Ishikawa (cell line): ENCODE data around the gene CABP4.

Experiments used
- CEBPB ChIP-seq: IDR thresholded peaks from 2 replicates; pipeline ENCODE4 v1.6.1; 2012
- CREB1 ChIP-seq: IDR thresholded peaks from 2 replicates; pipeline ENCODE4 v1.6.1; 2012; ENCODE audit warnings: low read depth
- EGR1 ChIP-seq: IDR thresholded peaks from 2 replicates; pipeline ENCODE4 v1.6.1; 2012
- EP300 ChIP-seq: IDR thresholded peaks from 2 replicates; pipeline ENCODE4 v1.6.1; 2012; ENCODE audit warnings: borderline replicate concordance
- FOXM1 ChIP-seq: IDR thresholded peaks from 2 replicates; pipeline ENCODE4 v1.6.1; 2012; ENCODE audit warnings: low read depth, borderline replicate concordance
- NFIC ChIP-seq: IDR thresholded peaks from 2 replicates; pipeline ENCODE4 v1.6.1; 2012
- RAD21 ChIP-seq: IDR thresholded peaks from 2 replicates; pipeline ENCODE4 v1.6.1; 2012; ENCODE audit warnings: low read depth
- TAF1 ChIP-seq: IDR thresholded peaks from 2 replicates; pipeline ENCODE4 v1.6.1; 2012; ENCODE audit warnings: low read depth, mild to moderate bottlenecking
- TCF12 ChIP-seq: IDR thresholded peaks from 2 replicates; pipeline ENCODE4 v1.6.1; 2012; ENCODE audit warnings: low read depth
- TEAD4 ChIP-seq: IDR thresholded peaks from 2 replicates; pipeline ENCODE4 v1.6.1; 2012
- YY1 ChIP-seq: IDR thresholded peaks from 2 replicates; pipeline ENCODE4 v1.6.1; 2012; ENCODE audit warnings: low read depth
- ZBTB7A ChIP-seq: IDR thresholded peaks from 2 replicates; pipeline ENCODE4 v1.6.1; 2012; ENCODE audit warnings: low read depth
- TF ChIP-seq, protein P1 (sequence below): IDR thresholded peaks from 2 replicates; pipeline ENCODE4 v1.6.1; 2012
- TF ChIP-seq, protein P2 (sequence below): IDR thresholded peaks from 2 replicates; pipeline ENCODE4 v1.6.1; 2012; ENCODE audit warnings: low read depth, mild to moderate bottlenecking
- TF ChIP-seq, protein P3 (sequence below): IDR thresholded peaks from 2 replicates; pipeline ENCODE4 v1.6.1; 2012

CABP4 gene

DNA sequence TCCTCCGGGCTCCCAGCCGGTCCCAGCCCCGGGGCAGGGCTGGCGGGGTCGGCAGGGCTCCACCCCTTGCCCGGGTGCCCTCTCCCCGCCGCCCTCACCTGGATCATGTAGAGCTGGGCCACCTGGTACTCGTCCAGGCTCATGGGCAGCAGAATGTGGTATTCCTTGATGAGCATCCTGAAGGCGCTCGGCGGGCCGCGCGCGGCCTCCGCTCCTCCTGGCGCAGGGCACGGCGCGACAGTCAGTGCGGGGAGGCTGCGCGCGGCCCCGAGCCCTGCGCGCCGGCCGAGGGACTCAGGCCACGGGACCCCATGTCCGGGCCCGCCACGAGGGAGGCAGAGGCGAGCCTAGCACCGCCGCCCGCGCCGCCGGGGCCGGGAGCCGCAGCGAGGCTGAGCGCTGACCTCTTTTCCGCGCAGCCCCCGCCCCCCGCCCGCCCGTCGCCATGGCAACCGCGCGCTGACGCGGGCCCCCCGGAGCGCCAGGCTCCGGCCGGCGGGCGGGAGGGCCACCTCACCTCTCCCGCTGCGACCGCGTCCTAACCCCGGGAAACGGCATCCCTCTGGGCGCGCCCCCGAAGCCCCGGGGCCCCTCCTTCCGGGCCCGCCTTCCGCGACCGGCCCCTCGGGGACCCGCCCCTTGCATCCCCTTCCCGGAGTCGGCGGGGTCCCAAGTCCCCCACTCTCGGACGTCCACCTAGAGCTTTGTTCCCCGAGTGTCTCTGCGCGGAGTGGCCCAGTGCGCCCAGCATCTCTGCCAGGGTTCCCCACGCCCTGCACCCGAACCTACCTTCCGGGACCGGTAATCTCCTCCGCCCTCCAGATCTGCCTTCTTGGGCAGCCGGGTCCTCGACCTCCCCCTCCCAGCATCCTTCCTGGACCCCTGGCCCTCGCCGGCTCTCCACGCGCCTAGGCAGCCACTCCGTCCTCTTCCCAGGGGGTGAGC lies 49.1 kb downstream of the CABP4 start:
- no peak for TF ChIP-seq CREB1
- TF ChIP-seq RAD21: no peak
- peak; percentile 75; the same call in 1 of the 2 replicates for TF ChIP-seq ZBTB7A
- no peak for TF ChIP-seq NFIC
- TF ChIP-seq, protein P1, sequence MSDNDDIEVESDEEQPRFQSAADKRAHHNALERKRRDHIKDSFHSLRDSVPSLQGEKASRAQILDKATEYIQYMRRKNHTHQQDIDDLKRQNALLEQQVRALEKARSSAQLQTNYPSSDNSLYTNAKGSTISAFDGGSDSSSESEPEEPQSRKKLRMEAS: no peak
- peak; percentile 5; the same call in 1 of the 2 replicates for TF ChIP-seq TCF12

DNA sequence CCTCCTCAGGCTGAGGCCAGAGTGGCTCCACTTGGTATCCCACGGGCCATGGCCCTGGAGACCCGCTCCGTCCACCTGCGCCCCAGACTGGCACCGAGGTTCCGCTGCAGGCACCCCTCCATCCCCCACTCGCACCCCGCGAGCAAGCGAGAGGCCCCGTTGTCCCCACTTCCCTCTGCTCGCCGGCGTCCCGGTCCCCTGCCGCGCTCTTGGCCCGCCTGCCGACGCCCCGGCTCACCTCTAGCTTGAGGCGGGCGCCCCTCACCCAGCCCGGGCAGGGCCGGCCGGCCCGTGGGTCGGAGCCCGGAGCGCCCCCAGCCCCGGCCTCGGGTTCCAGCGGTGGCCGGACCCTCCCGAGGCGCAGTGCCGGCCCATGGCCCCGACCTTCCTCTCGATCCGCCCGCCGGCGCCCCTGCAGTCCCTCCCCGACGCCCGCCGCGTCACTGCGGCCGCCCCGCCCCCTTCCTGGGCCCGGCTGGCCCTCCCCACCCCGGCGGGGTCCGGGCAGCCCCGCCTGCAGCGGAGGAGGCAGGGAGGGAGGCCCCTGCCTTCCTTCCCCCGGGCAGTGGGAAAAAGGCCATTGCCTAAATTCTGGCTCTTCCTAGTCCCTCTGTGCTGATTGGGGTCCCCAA lies 49.9 kb downstream of the CABP4 start, which contains the start of gene PITPNM1:
Gene PITPNM1, minus strand, starts transcription at position 414 of the 632 bp plus-strand sequence. CDS start 1,183 bp downstream, outside the sequence.
- TF ChIP-seq, protein P2, sequence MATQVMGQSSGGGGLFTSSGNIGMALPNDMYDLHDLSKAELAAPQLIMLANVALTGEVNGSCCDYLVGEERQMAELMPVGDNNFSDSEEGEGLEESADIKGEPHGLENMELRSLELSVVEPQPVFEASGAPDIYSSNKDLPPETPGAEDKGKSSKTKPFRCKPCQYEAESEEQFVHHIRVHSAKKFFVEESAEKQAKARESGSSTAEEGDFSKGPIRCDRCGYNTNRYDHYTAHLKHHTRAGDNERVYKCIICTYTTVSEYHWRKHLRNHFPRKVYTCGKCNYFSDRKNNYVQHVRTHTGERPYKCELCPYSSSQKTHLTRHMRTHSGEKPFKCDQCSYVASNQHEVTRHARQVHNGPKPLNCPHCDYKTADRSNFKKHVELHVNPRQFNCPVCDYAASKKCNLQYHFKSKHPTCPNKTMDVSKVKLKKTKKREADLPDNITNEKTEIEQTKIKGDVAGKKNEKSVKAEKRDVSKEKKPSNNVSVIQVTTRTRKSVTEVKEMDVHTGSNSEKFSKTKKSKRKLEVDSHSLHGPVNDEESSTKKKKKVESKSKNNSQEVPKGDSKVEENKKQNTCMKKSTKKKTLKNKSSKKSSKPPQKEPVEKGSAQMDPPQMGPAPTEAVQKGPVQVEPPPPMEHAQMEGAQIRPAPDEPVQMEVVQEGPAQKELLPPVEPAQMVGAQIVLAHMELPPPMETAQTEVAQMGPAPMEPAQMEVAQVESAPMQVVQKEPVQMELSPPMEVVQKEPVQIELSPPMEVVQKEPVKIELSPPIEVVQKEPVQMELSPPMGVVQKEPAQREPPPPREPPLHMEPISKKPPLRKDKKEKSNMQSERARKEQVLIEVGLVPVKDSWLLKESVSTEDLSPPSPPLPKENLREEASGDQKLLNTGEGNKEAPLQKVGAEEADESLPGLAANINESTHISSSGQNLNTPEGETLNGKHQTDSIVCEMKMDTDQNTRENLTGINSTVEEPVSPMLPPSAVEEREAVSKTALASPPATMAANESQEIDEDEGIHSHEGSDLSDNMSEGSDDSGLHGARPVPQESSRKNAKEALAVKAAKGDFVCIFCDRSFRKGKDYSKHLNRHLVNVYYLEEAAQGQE: no peak
- peak; percentile 42; the same call in 1 of the 2 replicates for TF ChIP-seq ZBTB7A

DNA sequence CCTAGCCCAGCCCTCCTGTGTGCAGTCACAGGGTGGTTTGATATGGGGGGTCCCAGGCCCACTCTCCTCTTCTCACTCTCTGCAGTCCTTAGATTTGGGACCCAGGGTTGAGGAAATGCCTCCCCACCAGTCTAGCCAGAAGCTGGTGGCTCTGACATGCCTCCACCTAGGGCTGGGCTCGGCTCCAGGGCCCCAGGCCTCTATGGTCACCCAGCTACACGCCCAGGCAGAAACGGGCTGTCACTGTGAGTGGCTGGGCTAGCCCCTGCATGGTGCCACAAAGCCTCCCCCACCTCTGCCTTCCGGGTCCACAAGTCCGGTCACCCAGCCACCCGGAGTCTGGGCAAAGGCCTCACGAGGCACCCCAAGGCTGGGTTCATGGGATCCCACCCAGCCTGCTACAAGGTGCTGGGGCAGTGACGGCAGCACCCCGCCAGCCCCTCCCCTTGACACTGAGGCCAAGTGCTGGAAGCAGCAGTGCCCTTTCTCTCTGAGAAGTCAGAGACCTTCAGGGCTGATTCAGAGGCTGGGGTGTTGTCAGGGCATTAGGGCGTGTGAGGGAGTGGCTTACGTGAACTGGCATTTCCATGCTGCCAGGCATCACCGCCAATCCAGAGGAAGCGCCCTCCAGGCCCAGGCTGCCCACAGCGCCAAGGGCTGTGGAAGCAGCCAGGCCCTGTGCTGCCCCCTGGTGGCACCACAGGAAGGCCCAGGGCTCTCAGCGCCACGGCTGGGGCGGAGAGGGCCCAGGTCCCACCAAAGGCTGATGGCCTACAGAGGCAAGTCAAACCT lies 50.6 kb downstream of the CABP4 start:
- TF ChIP-seq TCF12: peak; percentile 42; the same call in 1 of the 2 replicates
- peak; percentile 82 for TF ChIP-seq RAD21
- TF ChIP-seq TAF1: no peak
- TF ChIP-seq, protein P1: peak; percentile 74
- TF ChIP-seq, protein P2: no peak
- 0 out of 2 replicates have a peak, but pooled peaks have one; percentile 9 for TF ChIP-seq TEAD4
- TF ChIP-seq EP300: peak; percentile 33; the same call in 1 of the 2 replicates
- TF ChIP-seq YY1: peak; percentile 52; the same call in 1 of the 2 replicates
- TF ChIP-seq NFIC: no peak
- TF ChIP-seq, protein P3, sequence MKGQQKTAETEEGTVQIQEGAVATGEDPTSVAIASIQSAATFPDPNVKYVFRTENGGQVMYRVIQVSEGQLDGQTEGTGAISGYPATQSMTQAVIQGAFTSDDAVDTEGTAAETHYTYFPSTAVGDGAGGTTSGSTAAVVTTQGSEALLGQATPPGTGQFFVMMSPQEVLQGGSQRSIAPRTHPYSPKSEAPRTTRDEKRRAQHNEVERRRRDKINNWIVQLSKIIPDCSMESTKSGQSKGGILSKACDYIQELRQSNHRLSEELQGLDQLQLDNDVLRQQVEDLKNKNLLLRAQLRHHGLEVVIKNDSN: no peak
- TF ChIP-seq CREB1: no peak; the same call in 1 of the 2 replicates
- no peak for TF ChIP-seq CEBPB
- TF ChIP-seq FOXM1: no peak
- no peak for TF ChIP-seq ZBTB7A
- no peak for TF ChIP-seq EGR1

DNA sequence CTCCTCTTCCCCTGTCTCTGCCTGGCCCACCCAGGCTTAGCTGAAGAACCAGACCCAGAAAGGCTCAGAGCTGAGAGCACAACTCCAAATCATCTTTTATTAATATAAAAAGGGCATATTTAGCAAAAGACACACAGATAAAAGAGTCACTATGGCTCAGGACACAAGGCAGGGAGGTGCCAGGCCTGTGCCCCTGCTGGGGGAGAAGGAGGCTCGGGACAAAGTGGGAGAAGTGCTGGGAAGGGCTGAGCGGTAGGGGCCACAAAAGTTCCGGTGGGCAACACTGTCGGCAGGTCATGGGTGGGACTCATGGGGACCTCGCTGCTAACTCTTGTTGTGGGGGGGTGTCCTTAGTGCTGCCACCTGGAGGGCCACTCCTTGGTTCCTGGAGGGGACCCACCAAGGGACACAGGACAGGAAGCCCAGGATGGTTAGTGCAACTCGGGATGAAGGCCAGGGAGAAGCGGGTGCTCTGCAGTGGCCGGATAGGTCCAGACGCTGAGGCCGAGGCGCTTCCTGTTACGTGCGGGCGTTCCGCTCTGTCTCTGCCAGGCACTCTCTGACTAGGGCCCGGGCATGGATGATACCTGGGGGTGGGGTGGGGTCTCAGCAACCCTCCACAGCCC lies 51.4 kb downstream of the CABP4 start:
- TF ChIP-seq EP300 (no peak), EGR1 (no peak), FOXM1 (no peak), TAF1 (no peak), RAD21 (no peak)
- TF ChIP-seq, protein P3: no peak
